Fibroblast of skin of back (primary cell): ENCODE measurements around the gene CELF4.
A peak's percentile ranks its signal among the peaks of the same experiment; 100 is the strongest.

Experiments
- DNase-seq: peaks from one replicate; pipeline ENCODE4 v3.0.0-alpha.2; 2013

Gene CELF4

GRCh38 chr18:37435996-37436395, 129.6 kb downstream of the CELF4 start:
- DNase-seq, result no peak

DNA sequence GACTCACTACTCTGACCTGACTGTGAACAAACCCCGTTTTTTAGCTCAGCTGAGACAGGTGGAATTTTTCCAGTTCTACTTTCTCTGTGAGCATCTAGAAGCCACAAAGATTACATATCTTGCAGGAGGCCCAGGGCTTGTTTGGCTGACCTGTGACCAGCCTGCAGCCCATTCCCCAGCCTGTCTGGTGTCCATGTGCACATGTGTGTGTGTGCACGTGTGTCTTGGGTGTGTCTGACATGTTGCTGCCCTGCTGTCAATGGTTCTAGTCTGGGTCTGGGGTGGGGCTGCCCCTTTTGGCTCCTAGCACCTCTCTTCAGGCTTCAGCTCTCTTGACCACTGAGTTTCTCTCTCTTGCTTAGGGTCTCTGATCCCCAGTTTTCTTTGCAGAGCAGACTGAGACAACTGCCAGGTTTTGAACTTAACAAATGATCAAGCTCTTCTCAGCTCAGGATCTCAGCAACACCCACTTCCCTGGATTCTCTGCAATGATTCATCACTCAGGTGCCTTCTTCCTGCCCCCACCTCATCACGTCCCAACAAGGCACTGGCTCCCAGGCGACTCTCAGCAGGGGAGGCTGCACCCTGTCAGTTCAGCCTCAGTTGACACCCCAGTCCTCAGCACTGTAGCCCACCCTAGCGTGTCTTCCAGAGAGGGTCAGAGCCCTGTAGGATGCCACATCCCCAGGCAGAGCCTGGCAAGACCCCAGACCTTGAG, 130.3 kb downstream of the CELF4 start:
- DNase-seq, result no peak

DNA sequence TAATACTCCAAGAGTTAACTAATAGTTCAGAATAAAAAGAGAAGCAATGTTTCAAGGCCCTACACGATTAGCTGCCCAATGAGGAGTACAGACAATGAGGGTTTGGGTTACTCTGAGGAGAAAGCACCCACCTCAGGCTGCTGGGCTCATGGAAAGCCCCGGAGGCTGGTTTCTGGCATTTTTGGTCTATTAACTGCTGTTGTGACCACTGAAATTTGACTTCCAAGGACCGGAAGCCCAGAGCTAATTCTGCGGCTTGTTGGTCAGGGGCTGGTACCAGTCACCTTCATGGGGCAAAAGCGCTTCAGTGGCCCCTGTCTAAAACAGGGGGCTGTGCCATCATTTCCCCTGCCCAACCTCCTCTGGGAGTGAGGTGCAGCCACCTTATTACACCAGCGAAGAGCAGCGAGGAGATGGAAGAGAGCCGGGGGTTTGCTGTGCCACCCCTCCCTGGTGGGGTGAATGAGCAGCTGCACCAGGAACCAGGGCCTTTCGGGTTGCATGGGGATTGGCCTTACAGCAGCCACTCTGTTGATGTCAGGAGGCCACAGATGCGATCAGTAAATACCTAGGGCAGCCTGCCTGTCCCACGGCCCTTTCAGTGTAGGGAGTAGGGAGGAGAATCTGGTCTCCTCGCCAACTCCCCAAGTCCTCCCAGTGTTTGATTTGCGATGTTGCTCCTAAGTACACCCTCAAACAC, 131.3 kb downstream of the CELF4 start:
- DNase-seq, result no peak

- no peak for DNase-seq
These were observed 133.0 kb downstream of the CELF4 start for GRCh38 chr18:37432436-37433195.

- DNase-seq, result no peak
These were observed 135.1 kb downstream of the CELF4 start for GRCh38 chr18:37430357-37431076.

GRCh38 chr18:37429791-37430190, 135.8 kb downstream of the CELF4 start:
- no peak for DNase-seq

DNA sequence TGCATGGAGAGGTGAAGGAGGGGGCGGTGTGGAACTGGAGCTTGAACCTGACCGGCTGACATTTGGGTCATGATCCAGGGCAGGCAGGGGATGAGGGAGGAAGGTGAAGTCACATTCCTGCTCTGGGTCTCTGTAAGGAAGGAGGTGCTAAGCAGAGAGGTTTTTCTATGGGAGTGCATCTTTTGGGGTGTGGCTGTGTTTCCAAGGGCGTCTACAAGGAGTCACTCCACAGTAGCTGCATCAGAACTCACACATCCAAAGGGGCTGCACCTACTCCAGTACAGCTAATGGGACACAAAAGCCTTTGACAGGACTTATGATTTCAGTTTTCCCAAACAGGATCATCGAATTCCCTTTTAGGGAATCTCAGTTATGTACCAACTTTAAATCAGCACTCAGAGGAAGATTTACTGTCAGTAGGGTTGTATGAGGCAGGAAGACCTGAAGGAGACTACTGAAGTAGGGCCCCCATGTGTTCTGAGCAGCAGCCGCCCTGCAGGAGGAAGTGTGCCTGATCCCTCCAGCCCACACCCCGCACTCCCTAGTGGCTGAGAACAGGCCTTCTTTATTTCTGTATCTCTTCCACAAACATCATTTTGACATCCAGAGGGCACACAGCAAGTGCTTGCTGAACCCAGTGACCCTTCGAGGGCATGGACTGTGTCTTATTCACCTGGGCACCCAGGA, 137.2 kb downstream of the CELF4 start:
- DNase-seq, result no peak

DNA sequence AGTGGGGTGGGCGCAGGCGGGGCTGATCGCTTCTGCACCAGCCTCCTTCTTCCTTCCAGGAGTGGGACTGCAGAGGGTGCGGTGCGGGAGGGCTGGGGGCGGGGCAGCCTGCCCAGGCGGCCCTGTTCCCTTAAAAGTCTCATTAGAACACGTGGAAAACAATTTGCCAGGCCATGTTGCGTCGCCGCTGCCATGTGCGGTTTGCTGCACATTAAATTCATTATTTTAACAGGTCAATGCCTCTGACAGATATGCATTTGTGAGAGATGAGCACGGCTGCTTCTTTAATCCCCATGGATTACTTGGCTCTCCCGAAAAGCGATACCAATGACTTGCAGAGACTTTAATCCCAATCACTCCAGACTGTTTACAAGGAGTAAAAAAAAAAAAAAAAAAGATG, 139.0 kb downstream of the CELF4 start:
- DNase-seq, result no peak

- DNase-seq, result no peak
These were observed 140.4 kb downstream of the CELF4 start for GRCh38 chr18:37425222-37425621.

DNA sequence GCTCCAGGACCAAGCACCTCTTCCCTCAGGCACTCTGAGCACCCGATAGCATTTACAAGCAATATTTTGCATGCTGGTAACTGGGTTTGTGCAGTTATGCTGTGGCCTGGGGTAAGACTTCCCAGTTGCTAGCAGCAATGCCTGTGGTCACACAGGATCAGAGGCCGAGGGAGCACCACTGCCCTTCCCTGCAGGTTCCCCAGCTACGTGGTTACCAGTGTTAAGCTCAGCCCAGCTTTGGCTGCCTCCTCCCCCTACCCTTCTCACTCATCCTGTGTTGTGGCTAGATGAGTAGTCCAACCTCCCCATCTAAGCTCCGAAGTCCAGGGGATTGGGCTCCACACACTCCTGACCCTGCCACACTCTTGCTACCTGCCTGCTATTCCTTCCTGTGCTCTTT, 141.1 kb downstream of the CELF4 start:
- no peak for DNase-seq

GRCh38 chr18:37422596-37422995, 143.0 kb downstream of the CELF4 start:
- DNase-seq, result no peak

DNA sequence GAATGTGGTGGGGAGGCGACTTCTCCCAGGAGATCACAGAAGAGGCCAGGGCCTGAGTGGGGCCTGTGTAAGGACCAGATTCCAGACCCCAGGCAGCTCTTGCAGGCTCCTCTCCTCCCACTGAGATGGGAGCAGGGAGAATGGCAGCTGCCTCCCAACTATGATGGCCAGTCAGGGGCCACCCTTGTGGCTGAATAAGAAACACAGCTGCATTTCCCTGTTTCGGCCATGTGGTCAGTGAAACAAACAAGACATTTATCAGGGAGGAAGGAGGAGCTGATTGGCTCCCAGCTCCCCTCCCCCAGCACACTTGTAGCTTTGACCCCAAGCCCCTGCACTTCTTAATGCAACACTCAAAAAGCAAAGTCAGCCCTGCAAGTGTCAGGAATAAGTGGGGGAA, 143.5 kb downstream of the CELF4 start:
- DNase-seq, result no peak

- no peak for DNase-seq
These were observed 144.1 kb downstream of the CELF4 start for GRCh38 chr18:37421341-37422077.

DNA sequence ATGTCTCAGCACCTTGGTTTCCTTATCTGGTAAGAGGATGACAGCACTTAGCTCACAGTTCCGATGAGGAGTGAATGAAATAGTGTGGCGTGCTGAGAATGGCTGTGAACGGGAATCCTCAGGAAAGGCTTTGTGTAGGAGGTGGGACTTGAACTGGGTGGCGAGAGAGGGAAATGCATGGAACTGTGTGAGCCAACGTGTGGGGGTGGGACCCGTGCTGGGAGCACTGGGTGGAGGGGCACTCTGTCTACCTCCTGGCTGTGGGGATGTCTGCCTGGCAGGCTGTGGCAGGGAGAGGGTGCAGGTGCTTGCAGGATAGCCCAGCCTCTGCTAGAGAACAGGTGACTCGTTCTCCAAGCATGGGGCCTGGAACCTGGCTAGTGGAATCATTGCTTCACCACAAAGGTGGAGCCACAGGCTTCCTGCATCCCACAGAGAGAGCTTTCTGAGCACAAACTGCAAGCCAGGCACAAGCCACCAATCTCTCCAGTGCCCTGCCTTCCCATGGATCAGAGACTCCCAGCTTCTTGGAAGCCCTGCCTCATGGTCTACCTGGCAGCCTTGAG, 145.2 kb downstream of the CELF4 start:
- no peak for DNase-seq

DNA sequence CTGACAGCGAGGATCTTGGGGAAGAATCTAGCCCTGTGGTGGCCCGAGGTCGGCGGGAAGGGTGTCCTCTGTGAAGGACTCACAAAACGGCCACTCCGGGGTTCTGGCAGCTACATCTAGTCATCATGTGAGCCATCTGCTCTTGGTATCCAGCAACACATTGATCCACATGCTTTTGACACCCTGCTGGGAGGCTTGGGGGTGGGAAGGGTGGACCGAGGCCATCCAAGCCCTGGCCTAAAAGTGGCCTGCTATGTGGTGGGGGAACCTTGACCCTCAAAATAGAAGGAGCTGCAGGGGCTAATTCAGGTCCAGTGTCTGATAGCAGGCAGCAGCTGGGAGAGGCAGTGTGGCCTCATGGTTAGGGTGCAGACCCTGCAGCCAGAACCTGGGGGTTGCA, 145.7 kb downstream of the CELF4 start:
- no peak for DNase-seq

DNA sequence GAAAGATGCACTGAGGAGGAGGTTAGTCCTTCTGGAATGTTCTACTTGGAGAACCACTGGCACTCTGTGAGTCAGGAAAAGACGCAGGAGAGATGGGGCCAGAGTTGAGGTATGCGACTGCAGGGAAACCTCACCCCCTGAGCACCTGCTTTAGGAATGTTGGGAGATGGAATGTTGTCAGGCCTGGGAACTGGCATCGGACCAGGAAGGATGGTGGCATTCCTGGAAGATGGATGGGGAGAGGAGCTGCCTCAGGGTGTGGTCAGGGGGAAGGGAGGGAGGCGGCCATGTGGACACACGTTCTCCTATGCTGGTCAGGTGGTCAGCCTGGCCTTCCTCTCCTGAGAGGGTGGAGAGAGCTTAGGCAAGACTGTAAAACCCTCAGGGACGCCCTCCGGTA, 146.3 kb downstream of the CELF4 start:
- peak; percentile 37 for DNase-seq

GRCh38 chr18:37414816-37415215, 150.8 kb downstream of the CELF4 start:
- DNase-seq, result no peak

DNA sequence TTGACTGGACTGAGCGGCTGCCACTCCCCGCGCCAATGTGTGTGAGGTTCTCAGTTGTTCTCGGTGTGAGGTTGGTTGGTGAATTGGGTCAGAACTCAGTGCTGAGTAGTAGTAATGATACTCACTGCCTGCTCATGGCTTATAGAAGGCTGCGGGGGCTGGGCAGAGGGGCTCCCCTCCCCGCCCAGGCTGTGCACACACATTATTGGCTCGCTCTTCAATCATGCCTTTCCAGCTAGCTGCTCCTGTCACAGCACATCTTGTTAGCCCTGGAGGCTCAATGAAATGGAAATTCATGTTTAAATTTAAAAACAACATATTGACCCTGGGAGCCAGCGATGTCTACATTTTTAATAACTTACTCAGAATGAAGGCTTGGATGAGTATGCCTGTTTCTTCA, 152.8 kb downstream of the CELF4 start:
- no peak for DNase-seq

DNA sequence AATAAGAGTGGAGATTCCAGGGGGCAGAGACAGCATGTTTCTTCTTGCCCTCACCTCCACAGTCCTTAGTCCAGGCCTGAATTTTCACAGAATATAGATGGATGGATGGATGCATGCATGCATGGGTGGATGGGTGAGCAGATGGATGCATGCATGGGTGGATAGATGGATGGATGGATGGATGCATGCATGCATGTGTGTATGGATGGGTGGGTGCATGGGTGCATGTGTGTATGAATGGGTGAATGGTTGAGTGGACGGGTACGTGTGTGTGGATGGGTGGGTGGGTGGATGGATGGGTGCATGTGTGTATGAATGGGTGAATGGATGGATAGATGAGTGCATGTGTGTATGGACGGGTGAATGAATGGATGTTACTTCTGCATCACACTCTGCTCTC, 153.3 kb downstream of the CELF4 start:
- DNase-seq, result no peak

DNA sequence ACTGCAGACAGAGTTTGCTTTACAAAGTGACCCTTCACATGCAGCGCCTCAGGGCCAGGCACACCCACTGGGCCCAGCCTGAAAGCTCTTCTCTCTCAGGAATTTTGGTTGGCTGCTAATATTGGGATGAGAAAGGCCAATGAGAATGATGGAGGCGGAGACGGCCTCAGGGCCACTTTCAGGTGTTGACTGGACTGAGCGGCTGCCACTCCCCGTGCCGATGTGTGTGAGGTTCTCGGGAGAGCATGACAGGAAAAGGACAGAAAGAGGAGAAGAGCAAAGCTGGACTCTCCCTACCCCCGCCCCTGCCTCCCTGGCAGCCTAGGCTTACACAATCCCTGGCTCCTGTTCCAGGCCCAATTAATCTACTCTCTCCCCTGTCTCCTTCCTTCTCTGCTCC, 155.7 kb downstream of the CELF4 start:
- no peak for DNase-seq

DNA sequence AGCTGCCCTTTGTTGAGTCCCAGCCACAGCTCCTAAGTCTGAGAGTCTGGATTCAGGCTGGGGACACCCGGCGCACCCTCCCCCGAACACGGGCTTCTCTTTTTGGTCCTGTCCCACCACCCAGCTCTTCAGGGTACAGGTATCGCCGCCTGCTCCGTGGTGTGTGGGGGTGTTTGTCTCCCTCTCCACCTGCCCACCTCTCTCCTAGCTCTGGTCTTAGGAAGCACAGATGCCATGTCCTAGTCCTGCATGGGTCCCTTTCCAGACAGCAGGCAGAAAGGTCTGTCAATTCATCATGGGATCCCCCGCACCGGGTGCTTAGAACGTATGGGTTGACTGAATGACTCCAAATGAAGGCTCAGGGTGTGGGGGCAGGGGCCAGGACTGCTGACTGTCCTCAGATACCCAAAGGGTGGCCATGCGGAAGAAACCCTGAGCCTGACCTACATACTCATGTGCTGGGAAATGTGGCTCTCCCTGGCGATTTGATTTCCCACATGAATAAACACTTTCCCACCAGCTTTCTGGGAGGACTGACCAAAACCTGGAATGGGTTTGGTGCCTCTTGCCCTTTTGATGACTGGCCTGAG, 156.8 kb downstream of the CELF4 start:
- DNase-seq, result no peak
